ENCODE results near the gene GNB3.

The GNB3 gene

DNA sequence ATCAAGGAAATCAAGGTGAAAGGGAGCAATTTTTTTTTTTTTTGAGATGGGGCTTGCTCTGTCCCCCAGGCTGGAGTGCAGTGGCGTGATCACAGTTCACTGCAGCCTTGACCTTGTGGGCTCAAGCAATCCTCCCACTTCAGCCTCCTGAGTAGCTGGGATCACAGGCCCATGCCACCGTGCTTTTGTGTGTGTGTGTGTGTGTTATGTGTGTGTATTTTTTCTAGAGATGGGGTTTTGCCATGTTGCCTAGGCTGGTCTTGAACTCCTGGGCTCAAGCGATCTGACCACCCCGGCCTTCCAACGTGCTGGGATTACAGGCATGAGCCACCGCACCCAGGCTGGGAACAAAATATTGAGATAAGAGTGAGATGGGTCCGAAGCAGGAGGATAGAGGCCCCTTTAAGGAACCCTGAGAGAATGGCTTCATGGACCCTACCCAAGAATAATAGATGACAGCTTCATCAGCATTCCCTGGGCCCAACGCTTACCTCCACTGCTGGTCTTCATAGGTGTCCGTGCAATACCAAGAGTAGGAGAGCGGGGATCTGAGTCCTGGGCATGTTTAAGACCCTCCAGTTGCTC is 9.3 kb downstream of the GNB3 start:
- no peak for DNase-seq (ENCODE audit: low read depth in 1 of 2, low spot score in 1 of 2)
- Histone ChIP-seq H3K27ac (replicated peaks) (peak overlapping the region; percentile 93), H3K27me3 (ENCODE audit: insufficient read depth, poor library complexity, severe bottlenecking) (no peaks in the 10 kb centered on the region)

DNA sequence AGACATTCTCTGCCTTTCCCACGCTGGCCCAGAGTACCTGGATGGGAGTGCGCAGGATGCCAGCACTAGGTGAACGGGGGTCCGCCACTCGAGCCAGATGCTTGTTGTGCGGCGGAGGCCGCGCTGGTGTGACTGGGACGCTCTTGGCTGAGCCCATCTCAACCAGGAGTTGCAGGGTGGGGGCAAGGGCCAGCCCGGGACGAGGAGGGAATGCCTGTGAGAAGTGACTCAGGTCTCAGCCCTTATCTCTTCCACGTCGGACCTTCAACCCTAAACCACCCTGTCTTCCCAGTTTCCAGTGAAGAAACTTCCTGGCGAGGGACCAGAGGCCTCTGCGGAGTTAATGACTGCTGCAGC is 10.0 kb downstream of the GNB3 start:
- Histone ChIP-seq H3K27ac (replicated peaks) (peak overlapping the region; percentile 93), H3K4me3 (replicated peaks; ENCODE audit: insufficient read depth, low read length) (peak overlapping the region; percentile 83), H3K27me3 (ENCODE audit: insufficient read depth, poor library complexity, severe bottlenecking) (no peaks in the 10 kb centered on the region)
- no peak for DNase-seq (ENCODE audit: low read depth in 1 of 2, low spot score in 1 of 2)
- TF ChIP-seq, protein P1, sequence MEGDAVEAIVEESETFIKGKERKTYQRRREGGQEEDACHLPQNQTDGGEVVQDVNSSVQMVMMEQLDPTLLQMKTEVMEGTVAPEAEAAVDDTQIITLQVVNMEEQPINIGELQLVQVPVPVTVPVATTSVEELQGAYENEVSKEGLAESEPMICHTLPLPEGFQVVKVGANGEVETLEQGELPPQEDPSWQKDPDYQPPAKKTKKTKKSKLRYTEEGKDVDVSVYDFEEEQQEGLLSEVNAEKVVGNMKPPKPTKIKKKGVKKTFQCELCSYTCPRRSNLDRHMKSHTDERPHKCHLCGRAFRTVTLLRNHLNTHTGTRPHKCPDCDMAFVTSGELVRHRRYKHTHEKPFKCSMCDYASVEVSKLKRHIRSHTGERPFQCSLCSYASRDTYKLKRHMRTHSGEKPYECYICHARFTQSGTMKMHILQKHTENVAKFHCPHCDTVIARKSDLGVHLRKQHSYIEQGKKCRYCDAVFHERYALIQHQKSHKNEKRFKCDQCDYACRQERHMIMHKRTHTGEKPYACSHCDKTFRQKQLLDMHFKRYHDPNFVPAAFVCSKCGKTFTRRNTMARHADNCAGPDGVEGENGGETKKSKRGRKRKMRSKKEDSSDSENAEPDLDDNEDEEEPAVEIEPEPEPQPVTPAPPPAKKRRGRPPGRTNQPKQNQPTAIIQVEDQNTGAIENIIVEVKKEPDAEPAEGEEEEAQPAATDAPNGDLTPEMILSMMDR (IDR thresholded peaks at IDR 0.05; ENCODE audit: insufficient read depth, low read length), result no peak
- TF ChIP-seq, protein P2, sequence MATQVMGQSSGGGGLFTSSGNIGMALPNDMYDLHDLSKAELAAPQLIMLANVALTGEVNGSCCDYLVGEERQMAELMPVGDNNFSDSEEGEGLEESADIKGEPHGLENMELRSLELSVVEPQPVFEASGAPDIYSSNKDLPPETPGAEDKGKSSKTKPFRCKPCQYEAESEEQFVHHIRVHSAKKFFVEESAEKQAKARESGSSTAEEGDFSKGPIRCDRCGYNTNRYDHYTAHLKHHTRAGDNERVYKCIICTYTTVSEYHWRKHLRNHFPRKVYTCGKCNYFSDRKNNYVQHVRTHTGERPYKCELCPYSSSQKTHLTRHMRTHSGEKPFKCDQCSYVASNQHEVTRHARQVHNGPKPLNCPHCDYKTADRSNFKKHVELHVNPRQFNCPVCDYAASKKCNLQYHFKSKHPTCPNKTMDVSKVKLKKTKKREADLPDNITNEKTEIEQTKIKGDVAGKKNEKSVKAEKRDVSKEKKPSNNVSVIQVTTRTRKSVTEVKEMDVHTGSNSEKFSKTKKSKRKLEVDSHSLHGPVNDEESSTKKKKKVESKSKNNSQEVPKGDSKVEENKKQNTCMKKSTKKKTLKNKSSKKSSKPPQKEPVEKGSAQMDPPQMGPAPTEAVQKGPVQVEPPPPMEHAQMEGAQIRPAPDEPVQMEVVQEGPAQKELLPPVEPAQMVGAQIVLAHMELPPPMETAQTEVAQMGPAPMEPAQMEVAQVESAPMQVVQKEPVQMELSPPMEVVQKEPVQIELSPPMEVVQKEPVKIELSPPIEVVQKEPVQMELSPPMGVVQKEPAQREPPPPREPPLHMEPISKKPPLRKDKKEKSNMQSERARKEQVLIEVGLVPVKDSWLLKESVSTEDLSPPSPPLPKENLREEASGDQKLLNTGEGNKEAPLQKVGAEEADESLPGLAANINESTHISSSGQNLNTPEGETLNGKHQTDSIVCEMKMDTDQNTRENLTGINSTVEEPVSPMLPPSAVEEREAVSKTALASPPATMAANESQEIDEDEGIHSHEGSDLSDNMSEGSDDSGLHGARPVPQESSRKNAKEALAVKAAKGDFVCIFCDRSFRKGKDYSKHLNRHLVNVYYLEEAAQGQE (IDR thresholded peaks at IDR 0.05; ENCODE audit: insufficient replicate concordance, low read depth), result no peak
- TF ChIP-seq GABPA (IDR thresholded peaks at IDR 0.05; ENCODE audit: low read depth) (no peak), POLR2AphosphoS5 (IDR thresholded peaks at IDR 0.05; ENCODE audit: low read depth) (no peak), SPI1 (IDR thresholded peaks at IDR 0.05; ENCODE audit: borderline replicate concordance, low read depth) (no peak)

More for the DNA sequence above, 9.3 kb downstream of the GNB3 start:
- TF ChIP-seq, protein P2 (IDR thresholded peaks at IDR 0.05; ENCODE audit: insufficient replicate concordance, low read depth), result no peak
- peak overlapping the region; percentile 83 for H3K4me3 ChIP-seq (replicated peaks; ENCODE audit: insufficient read depth, low read length)

DNA sequence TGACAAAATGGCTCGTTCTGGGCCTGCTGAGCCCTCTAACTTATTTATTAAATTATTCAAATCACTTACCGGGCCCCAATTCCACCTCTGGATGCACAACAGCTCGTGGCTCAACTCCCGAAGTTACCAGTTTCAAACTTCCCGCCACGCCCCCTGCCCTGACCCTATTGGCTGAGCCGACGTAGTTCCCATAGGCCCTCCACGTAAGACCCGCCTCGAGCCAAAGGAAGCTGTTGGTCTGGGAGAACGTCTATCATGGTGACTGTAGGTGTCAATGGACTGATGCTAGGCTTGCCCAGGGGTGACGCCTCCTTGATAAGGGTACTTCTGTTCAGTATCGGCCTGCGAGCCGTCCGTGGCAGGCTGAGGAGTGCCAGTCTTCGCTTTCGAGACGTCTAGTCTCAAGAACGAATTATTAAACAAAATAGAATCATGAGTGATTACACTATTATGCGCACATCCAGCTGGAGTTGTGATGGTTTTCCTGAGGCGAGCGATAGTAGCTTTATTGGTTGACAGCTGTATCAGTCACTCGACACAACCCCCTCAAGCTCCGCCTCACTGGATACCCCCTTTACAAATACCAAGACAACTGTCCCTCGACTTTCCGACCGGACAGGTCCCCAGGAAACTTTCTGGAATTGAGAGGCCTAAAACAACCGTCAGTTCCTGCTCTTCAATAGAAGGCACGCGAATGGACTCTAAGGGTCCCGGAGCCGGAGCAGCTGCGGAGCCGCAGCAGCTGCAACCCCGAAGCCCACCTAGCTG is 10.6 kb downstream of the GNB3 start, which contains the start of gene CDCA3:
CDCA3 (minus strand) TSS at position 134 of the 768 bp plus-strand sequence. CDS start 334 bp downstream, outside the sequence.
- peak; percentile 98 to 99 for DNase-seq (ENCODE audit: low read depth in 1 of 2, low spot score in 1 of 2)
- H3K4me3 ChIP-seq (replicated peaks; ENCODE audit: insufficient read depth, low read length), result peak within 1 kb of the TSS; percentile 83
- no peaks in the 10 kb centered on the region for H3K27me3 ChIP-seq (ENCODE audit: insufficient read depth, poor library complexity, severe bottlenecking)
- TF ChIP-seq POLR2AphosphoS5 (IDR thresholded peaks at IDR 0.05; ENCODE audit: low read depth), result peak; percentile 91
- no peak for TF ChIP-seq SPI1 (IDR thresholded peaks at IDR 0.05; ENCODE audit: borderline replicate concordance, low read depth)
- TF ChIP-seq, protein P2 (IDR thresholded peaks at IDR 0.05; ENCODE audit: insufficient replicate concordance, low read depth), result no peak
- TF ChIP-seq GABPA (IDR thresholded peaks at IDR 0.05; ENCODE audit: low read depth), result no peak
- H3K27ac ChIP-seq (replicated peaks), result peak within 1 kb of the TSS; percentile 93
